HepG2 (cell line): ENCODE data around the gene CCL4. TPM values are rescaled to one million over a fixed set of nuclear protein-coding genes. Genes with fewer than 3 reads are reported as not detected.
"Not testable (repeated sequence)": the region's sequence is repeated elsewhere in the genome, so short reads cannot be mapped to it uniquely, and the experiment has no call there.

Source experiments
- ATAC-seq: fragments of 200-7000 bp; cut with Tn5 transposase; 3 replicates; pipeline ENCODE4 v1.9.1; 2020; ENCODE audit warnings: mild to moderate bottlenecking, moderate library complexity
- BruUV-seq: library from RNA; stranded (reverse); fragments of 400-500 nt; replicated peaks from 2 replicates; lab custom pipeline; 2021; lab: Mats Ljungman, UMichigan
- CTCF ChIA-PET: fragments of 300-600 bp; formaldehyde crosslinking; extraction: SDS; loops from one replicate; lab custom pipeline; 2021; ENCODE audit warnings: low total read pairs, inconsistent platforms, low intra/inter-chr PET ratio; lab: Yijun Ruan, JAX
- POLR2A ChIA-PET: fragments of 350-600 bp; sonication (Branson Sonifier 250); formaldehyde crosslinking; loops from one replicate; lab custom pipeline; 2020; ENCODE audit warnings: antibody characterized with exemption, inconsistent platforms; lab: Yijun Ruan, JAX
- DNase-seq: peaks from one replicate; pipeline ENCODE4 v3.0.0-alpha.2; 2015; ENCODE audit warnings: low spot score
- FAIRE-seq: peaks from 3 replicates; lab custom pipeline; 2011; peaks lifted over from hg19 to GRCh38; lab: Jason Lieb, UNC
- H2AFZ ChIP-seq: one replicate; pipeline ENCODE4 v1.6.1; 2011; ENCODE audit warnings: low read length, inconsistent platforms
- H3K27ac ChIP-seq: fragments of 300-600 bp; 3 replicates; pipeline ENCODE4 v1.8.0; 2011; ENCODE audit warnings: mixed run types, mild to moderate bottlenecking, mixed read lengths, low read length, inconsistent platforms; ENCODE audit not compliant: insufficient read depth; ENCODE audit errors: extremely low read length
- H3K27me3 ChIP-seq, 2 experiments: fragments of 200-600 bp in 1 of 2; 2 replicates in 1 of 2; 3 replicates in 1 of 2; pipeline versions ENCODE4 v1.6.0 to v1.8.0; 2011; ENCODE audit warnings: low read length in 2 of 2, mild to moderate bottlenecking in 2 of 2, moderate library complexity in 2 of 2, inconsistent platforms in 1 of 2; ENCODE audit not compliant: insufficient read depth in 2 of 2, control insufficient read depth in 1 of 2
- H3K36me3 ChIP-seq, 2 experiments: fragments of 200-600 bp in 1 of 2; replicated peaks in 1 of 2; 2 replicates in 1 of 2; 3 replicates in 1 of 2; pipeline versions ENCODE4 v1.5.1 to v1.8.0; 2011; ENCODE audit warnings: low read length in 2 of 2, inconsistent platforms in 1 of 2; ENCODE audit not compliant: insufficient read depth in 2 of 2, control insufficient read depth in 1 of 2
- H3K4me1 ChIP-seq: 2 replicates; pipeline ENCODE4 v1.5.1; 2012; ENCODE audit warnings: low read length, inconsistent platforms; ENCODE audit not compliant: insufficient read depth
- H3K4me2 ChIP-seq: 2 replicates; pipeline ENCODE4 v1.6.0; 2011; ENCODE audit warnings: low read depth, low read length, inconsistent platforms
- H3K4me3 ChIP-seq, 3 experiments: fragments of 200-600 bp in 1 of 3; sonication (generic), shearing (Covaris generic) in 1 of 3; replicated peaks in 1 of 3; 2 replicates each; pipeline ENCODE4 v1.5.1; 2011 to 2016; ENCODE audit warnings: low read length in 3 of 3, inconsistent platforms in 2 of 3, low read depth in 2 of 3, mild to moderate bottlenecking in 2 of 3, control low read depth in 1 of 3, mixed read lengths in 1 of 3; ENCODE audit not compliant: insufficient read depth in 1 of 3
- H3K79me2 ChIP-seq: one replicate; pipeline ENCODE4 v1.6.1; 2011; ENCODE audit warnings: low read length, inconsistent platforms; ENCODE audit not compliant: insufficient read depth
- H3K9ac ChIP-seq: 2 replicates; pipeline ENCODE4 v1.6.0; 2011; ENCODE audit warnings: mild to moderate bottlenecking, low read depth, low read length, inconsistent platforms; ENCODE audit not compliant: insufficient read depth
- H3K9me3 ChIP-seq: 2 replicates; pipeline ENCODE4 v1.5.1; 2012; ENCODE audit warnings: mild to moderate bottlenecking, low read length
- H4K20me1 ChIP-seq: 2 replicates; pipeline ENCODE4 v1.6.0; 2011; ENCODE audit warnings: inconsistent platforms, mild to moderate bottlenecking, low read length, moderate library complexity; ENCODE audit not compliant: insufficient read depth
- ARHGAP35 ChIP-seq: sonication (generic); formaldehyde crosslinking; IDR thresholded peaks from 2 replicates; pipeline ENCODE4 v1.9.0; 2022; ENCODE audit warnings: mild to moderate bottlenecking, inconsistent platforms, moderate library complexity, missing genetic modification reagents, borderline replicate concordance
- CEBPB ChIP-seq: IDR thresholded peaks from 2 replicates; pipeline ENCODE4 v1.6.1; 2011; ENCODE audit warnings: low read depth, low read length, improper control_type of control experiment, borderline replicate concordance
- CHCHD3 ChIP-seq: sonication (generic); formaldehyde crosslinking; IDR thresholded peaks from 2 replicates; pipeline ENCODE4 v1.8.0; 2022; ENCODE audit warnings: mild to moderate bottlenecking, missing genetic modification reagents, moderate library complexity
- MBD4 ChIP-seq: IDR thresholded peaks from 2 replicates; pipeline ENCODE4 v1.6.1; 2012; ENCODE audit warnings: low read length, inconsistent platforms, borderline replicate concordance
- SMAD3 ChIP-seq: sonication (generic); formaldehyde crosslinking; IDR thresholded peaks from 2 replicates; pipeline ENCODE4 v1.4.0; 2020; ENCODE audit warnings: missing genetic modification reagents
- SMC3 ChIP-seq: IDR thresholded peaks from 2 replicates; pipeline ENCODE4 v1.6.1; 2011; ENCODE audit warnings: low read length, improper control_type of control experiment
- ZNF484 ChIP-seq: sonication (generic); formaldehyde crosslinking; IDR thresholded peaks from 2 replicates; pipeline ENCODE4 v1.5.1; 2020; ENCODE audit warnings: mild to moderate bottlenecking, low read depth, missing genetic modification reagents, borderline replicate concordance
- ZNF713 ChIP-seq: sonication (generic); formaldehyde crosslinking; IDR thresholded peaks from 2 replicates; pipeline ENCODE4 v1.4.0; 2020; ENCODE audit warnings: mild to moderate bottlenecking, missing genetic modification reagents
- WGBS: methylation state at CpG from one replicate; pipeline ENCODE4 v1.1.6; 2017; ENCODE audit warnings: low lambda C conversion rate; 5-methylcytosine and 5-hydroxymethylcytosine counted together
- in situ Hi-C: cut with HindIII; loops from 2 replicates; pipeline ENCODE4 v1.10.0; 2017; ENCODE audit warnings: low pct_unique_long_range_greater_than_20kb; ENCODE audit not compliant: extremely low pct_ligation_motif_present
- intact Hi-C: fragments of 100-400 bp; cut with micrococcal nuclease; formaldehyde crosslinking; loops from one replicate; pipeline ENCODE4 v1.10.0; 2022; ENCODE audit not compliant: unreplicated experiment
- polyA plus RNA-seq, 8 experiments: library from polyadenylated mRNA; depleted of rRNA in 3 of 8; stranded (reverse) in 7 of 8; unstranded in 1 of 8; fragments of >200 nt; fragmentation: Illumina TruSeq in 4 of 8; extraction: Trizol in 4 of 8; gene quantifications; 2 replicates each; pipeline versions ENCODE4 v1.2.1 to v1.2.3, GENCODE V29; 2011 to 2016; ENCODE audit warnings: low read depth in 4 of 8, missing spikeins in 1 of 8, mixed read lengths in 1 of 8; ENCODE audit not compliant: insufficient read depth in 1 of 8
- total RNA-seq, 5 experiments: library from RNA; depleted of rRNA; stranded (reverse); fragments of >200 nt; fragmentation: Illumina TruSeq; extraction: Trizol; gene quantifications; 2 replicates each; pipeline ENCODE4 v1.2.3, GENCODE V29; 2016; ENCODE audit warnings: low read depth in 1 of 5

The CCL4 gene
- total and polyA plus RNA-seq, 2 of the 13 experiments (the other 11 are each of a cell fraction or from before 2014, with no cell fraction given) = not detected

GRCh38 chr17:36108265-36108664 lies 4.6 kb downstream of the CCL4 start:
- FAIRE-seq, H3K9me3 ChIP-seq, H3K79me2 ChIP-seq, ATAC-seq, H2AFZ ChIP-seq, CTCF ChIA-PET, H3K27me3 ChIP-seq, H3K36me3 ChIP-seq, H3K4me3 ChIP-seq, H3K27ac ChIP-seq, H3K4me1 ChIP-seq, H3K9ac ChIP-seq, DNase-seq, BruUV-seq, POLR2A ChIA-PET, H4K20me1 ChIP-seq, H3K4me2 ChIP-seq, intact Hi-C loops: not testable (repeated sequence)
- in situ Hi-C loops = loop anchor here (10.0 kb wide), 1 partner anchor 63 kb away; no protein-coding TSS in a partner anchor
- 0 out of 2 replicates have a peak, but pooled peaks have one; percentile 9 for TF ChIP-seq CEBPB
- WGBS = 5% methylated on average over 5 of the region's 5 CpGs

- WGBS = 23% methylated on average over 4 of the region's 4 CpGs
- no TSS peak for BruUV-seq
These were observed 7.5 kb downstream of the CCL4 start for GRCh38 chr17:36111068-36111490.

More at GRCh38 chr17:36111068-36111490, 7.5 kb downstream of the CCL4 start:
- in situ Hi-C loops = no loop called here
- no peak overlapping the region for H3K4me3 ChIP-seq
- intact Hi-C loops = no loop called here
- H3K36me3 ChIP-seq = no peaks in the 10 kb centered on the region
- no peak for TF ChIP-seq ARHGAP35 (CRISPR knock-in tag)
- TF ChIP-seq SMC3 = no peak
- TF ChIP-seq ZNF713 (CRISPR knock-in tag) = no peak
- TF ChIP-seq ZNF484 (CRISPR knock-in tag) = no peak
- TF ChIP-seq SMAD3 (CRISPR knock-in tag) = no peak
- no peak for TF ChIP-seq MBD4
- TF ChIP-seq CHCHD3 = no peak
- DNase-seq = no peak
- H3K9me3 ChIP-seq = no peaks in the 10 kb centered on the region
- no peaks in the 10 kb centered on the region for H4K20me1 ChIP-seq
- POLR2A ChIA-PET = no interaction called here
- H3K4me2 ChIP-seq = no peak overlapping the region
- H3K27me3 ChIP-seq = no peaks in the 10 kb centered on the region
- no peaks in the 10 kb centered on the region for H3K4me1 ChIP-seq
- H3K27ac ChIP-seq = no peak overlapping the region
- H3K9ac ChIP-seq = no peak overlapping the region
- no peak for FAIRE-seq
- CTCF ChIA-PET = no interaction called here
- ATAC-seq = no peak
- H2AFZ ChIP-seq = no peak overlapping the region
- H3K79me2 ChIP-seq = no peaks in the 10 kb centered on the region
